NB4 (cell line): ENCODE measurements around the gene PITX1.

Experiments
- MAX ChIP-seq: IDR thresholded peaks from 2 replicates; pipeline ENCODE4 v1.6.1; 2011; ENCODE audit warnings: low read depth, low read length
- MYC ChIP-seq: IDR thresholded peaks from 2 replicates; pipeline ENCODE4 v1.6.1; 2011; ENCODE audit warnings: low read depth, low read length
- POLR2A ChIP-seq: IDR thresholded peaks from 2 replicates; pipeline ENCODE4 v1.6.1; 2011; ENCODE audit warnings: mild to moderate bottlenecking; ENCODE audit not compliant: insufficient read length; ENCODE audit errors: extremely low read depth
- TF ChIP-seq, protein P1 (sequence below): IDR thresholded peaks from one replicate; pipeline ENCODE4 v1.5.1; 2012; ENCODE audit warnings: low read depth, low read length

DNA sequence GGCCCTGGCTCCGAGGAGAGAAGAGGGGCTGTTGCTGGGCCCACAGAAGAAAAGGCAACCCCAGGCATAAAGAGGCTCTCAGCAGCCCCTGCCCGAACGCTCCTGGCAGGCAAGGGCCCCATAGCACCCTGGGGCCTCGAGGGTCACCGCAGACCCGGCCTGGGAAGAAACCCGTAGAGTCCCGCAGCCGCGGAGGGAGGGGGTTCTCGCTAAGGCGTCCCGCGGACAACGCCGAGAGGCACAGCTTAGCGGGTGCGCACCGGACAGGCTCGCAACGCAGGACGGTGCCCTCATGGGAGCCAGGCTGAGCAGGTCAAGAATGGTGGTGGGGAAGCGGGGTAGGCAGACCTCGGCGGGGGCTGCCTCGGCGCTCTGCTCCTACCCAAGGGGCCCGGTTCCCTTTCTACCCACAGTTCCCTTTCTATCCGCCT is 6.7 kb downstream of the PITX1 start:
- TF ChIP-seq, protein P1, sequence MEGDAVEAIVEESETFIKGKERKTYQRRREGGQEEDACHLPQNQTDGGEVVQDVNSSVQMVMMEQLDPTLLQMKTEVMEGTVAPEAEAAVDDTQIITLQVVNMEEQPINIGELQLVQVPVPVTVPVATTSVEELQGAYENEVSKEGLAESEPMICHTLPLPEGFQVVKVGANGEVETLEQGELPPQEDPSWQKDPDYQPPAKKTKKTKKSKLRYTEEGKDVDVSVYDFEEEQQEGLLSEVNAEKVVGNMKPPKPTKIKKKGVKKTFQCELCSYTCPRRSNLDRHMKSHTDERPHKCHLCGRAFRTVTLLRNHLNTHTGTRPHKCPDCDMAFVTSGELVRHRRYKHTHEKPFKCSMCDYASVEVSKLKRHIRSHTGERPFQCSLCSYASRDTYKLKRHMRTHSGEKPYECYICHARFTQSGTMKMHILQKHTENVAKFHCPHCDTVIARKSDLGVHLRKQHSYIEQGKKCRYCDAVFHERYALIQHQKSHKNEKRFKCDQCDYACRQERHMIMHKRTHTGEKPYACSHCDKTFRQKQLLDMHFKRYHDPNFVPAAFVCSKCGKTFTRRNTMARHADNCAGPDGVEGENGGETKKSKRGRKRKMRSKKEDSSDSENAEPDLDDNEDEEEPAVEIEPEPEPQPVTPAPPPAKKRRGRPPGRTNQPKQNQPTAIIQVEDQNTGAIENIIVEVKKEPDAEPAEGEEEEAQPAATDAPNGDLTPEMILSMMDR: no peak
- TF ChIP-seq POLR2A: no peak
- TF ChIP-seq MAX: no peak
- no peak for TF ChIP-seq MYC
